K562 (cell line): ENCODE data around the gene ZNF503.

Experiments used
- ADNP ChIP-seq: fragments of 200-800 bp; sonication (Bioruptor generic); IDR thresholded peaks from 2 replicates; pipeline ENCODE4 v1.6.1; 2016; ENCODE audit warnings: missing genetic modification characterization, missing compliant biosample characterization
- EGR1 ChIP-seq: fragments of 450-650 bp; conservative IDR thresholded peaks from 2 replicates; pipeline ENCODE4 v1.6.1; 2017; ENCODE audit warnings: mild to moderate bottlenecking
- EP300 ChIP-seq: IDR thresholded peaks from 2 replicates; pipeline ENCODE4 v1.6.1; 2012; ENCODE audit warnings: low read length, improper control_type of control experiment
- MAZ ChIP-seq, 2 experiments: fragments of 450-650 bp in 1 of 2; sonication (generic) in 1 of 2; formaldehyde crosslinking; IDR thresholded peaks in 1 of 2; conservative IDR thresholded peaks in 1 of 2; 2 replicates each; pipeline versions ENCODE4 v1.4.0 to v1.5.0; 2020; ENCODE audit warnings: mild to moderate bottlenecking in 1 of 2, missing genetic modification reagents in 1 of 2
- POLR2A ChIP-seq: fragments of 450-650 bp; conservative IDR thresholded peaks from 2 replicates; pipeline ENCODE4 v1.6.1; 2016
- STAT5A ChIP-seq: IDR thresholded peaks from 2 replicates; pipeline ENCODE4 v1.6.1; 2012; ENCODE audit warnings: low read length, inconsistent platforms, borderline replicate concordance

- TF ChIP-seq MAZ (CRISPR knock-in tag; conservative IDR thresholded peaks at IDR 0.05 in 1 of 2, IDR thresholded peaks at IDR 0.05 in 1 of 2) (no peak), STAT5A (no peak), ADNP (tag) (no peak), EP300 (no peak), EGR1 (no peak), POLR2A (no peak)
These were observed 25.3 kb upstream of the ZNF503 start for GRCh38 chr10:75426880-75427279.
